Subcutaneous adipose tissue (tissue), 4 donors: ENCODE results near the gene RAB27A. TPM values are rescaled to one million over a fixed set of nuclear protein-coding genes. Genes with fewer than 3 reads are reported as not detected.

Experiments
- CTCF ChIP-seq: fragments of 450-650 bp; IDR thresholded peaks from one replicate; pipeline ENCODE4 v1.5.1; 2016; ENCODE audit warnings: low read depth, mild to moderate bottlenecking, control low read depth, antibody characterized with exemption, moderate library complexity
- total RNA-seq, 4 donors: library from RNA; depleted of rRNA; stranded (reverse); fragments of >200 nt; gene quantifications; one replicate each; pipeline ENCODE4 v1.1.0, GENCODE V29; 2016

RAB27A gene
- total RNA-seq, 4 donors from 2014 or later, result 6.6 to 16.5 (median 10.5) TPM

- no peak for TF ChIP-seq CTCF
Observed at GRCh38 chr15:55266547-55266946, 23.1 kb downstream of the RAB27A start.

DNA sequence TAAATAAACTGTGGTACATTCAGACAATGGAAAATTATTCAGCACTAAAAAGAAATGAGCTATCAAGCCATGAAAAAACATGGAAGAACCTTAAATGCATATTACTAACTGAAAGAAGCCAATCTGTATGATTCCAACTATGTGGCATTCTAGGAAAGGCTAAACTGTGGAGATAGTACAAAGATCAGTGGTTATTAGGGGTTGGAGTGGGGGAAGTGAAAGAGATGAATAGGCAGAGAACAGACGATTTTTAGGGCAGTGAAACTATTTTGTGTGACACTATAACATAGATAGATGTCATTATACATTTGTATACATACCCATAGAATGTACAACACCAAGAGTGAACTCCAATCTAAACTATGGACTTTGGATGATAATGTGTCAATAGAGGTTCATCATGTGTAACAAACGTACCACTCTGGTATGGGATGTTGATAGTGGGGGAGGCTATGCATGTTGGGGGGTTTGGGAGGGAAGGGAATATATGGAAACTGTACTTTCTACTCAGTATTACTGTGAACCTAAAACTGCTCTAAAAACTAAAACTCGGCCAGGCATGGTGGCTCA lies 29.0 kb downstream of the RAB27A start:
- TF ChIP-seq CTCF, result no peak

- no peak for TF ChIP-seq CTCF
Observed at GRCh38 chr15:55257938-55258337, 31.7 kb downstream of the RAB27A start.

GRCh38 chr15:55257012-55257670 lies 32.5 kb downstream of the RAB27A start:
- no peak for TF ChIP-seq CTCF

- no peak for TF ChIP-seq CTCF
Observed at GRCh38 chr15:55256281-55257011, 33.2 kb downstream of the RAB27A start.

DNA sequence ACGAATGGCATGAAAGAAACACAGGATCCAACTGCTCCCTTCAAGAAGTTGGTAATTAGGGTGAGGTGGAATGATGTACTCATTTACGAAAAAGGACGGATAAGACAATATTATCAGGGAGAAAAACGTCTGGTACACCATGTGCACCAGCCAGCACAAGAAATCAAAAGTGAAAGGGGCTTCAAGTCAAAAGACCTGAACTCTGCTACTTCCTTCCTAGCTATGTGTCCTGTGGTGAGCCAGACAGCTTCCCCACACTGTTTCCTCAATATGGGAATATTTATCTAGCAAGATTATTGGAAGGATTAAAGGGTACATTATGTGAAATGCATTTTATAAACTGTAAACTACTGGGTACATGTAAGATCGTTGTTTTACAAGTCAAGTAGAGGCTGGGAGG lies 33.9 kb downstream of the RAB27A start:
- TF ChIP-seq CTCF, result no peak

DNA sequence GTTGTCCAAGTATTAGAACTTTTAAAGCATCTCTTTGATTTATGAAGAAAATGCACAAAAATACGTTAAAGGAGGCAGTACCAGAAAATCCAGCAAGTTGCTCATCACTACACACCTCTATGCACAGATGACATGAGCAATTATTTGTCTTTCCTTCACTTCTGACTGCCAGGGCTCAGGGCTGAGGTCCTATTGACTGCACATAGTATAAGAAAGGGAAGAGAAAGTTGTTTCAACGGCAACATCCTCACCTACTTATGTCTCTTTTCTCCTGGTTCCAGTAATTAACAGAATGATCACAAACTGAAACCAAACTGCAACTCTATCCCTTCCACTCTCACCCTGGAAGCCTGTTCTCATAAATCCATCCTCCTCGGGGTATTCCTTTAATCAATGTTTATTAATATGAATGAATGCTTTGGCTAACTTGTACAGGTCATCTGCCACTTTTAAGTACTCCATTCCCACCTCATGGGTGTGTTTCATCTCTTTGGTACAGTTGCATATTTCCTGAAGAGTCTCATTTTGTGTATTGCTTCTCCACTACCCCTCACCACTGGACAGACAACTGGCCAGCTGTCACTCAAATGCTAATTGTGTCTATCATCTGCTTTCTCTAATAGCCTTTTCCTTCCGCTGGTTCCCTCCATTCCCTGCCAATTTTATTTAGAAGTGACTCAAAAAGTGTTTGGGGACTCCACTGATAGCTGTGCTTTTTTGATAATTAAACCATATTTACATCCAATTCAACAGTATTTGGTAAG lies 34.5 kb downstream of the RAB27A start:
- no peak for TF ChIP-seq CTCF
